ENCODE data around the gene RELN. TPM values are rescaled to one million over a fixed set of nuclear protein-coding genes. Genes with fewer than 3 reads are reported as not detected.
"Not testable (repeated sequence)": the region's sequence is repeated elsewhere in the genome, so short reads cannot be mapped to it uniquely, and the experiment has no call there.

The RELN gene
- total RNA-seq: 7.4 TPM

DNA sequence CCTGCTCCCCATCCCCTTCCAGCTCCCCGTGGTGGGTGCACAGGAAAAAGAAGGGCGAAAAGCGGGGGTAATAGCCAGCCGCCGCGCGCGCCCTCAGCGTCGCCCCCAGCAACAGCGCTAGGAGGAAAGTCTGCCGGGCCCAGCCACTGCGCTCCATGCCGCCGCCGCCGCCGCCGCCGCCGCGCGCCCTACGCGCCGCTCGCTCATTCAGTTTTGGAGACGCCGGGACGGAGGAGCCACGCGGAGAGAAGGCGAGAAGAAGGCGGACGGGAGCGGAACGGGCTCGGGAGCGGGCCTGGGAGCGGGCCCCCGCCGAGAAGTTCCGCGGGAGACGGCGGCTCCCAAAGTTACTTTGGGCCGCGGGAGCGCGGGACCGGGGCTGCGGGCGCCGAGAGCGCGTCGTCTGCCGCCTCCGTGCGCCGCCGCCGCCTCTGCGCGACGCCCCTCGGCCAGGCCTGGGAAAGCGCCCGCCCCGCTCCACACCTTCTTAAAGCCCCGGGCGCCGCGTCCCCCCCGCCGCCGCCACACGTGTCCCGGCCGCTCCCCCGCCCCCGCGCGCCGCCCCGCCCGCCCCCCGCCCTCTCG lies at the start of gene RELN:
RELN (minus strand) TSS at position 459 of the 585 bp plus-strand sequence; CDS start at position 157, 302 bp downstream.
- intact Hi-C loops (cut with DNase I): no loop called here
- Histone ChIP-seq H3K27ac (no peak within 1 kb of the TSS), H3K4me1 (peaks cover 10% of the 10 kb centered on the region), H3K27me3 (no peaks in the 10 kb centered on the region), H3K36me3 (no peaks in the 10 kb centered on the region), H3K9me3 (no peaks in the 10 kb centered on the region), H3K4me3 (peak within 1 kb of the TSS; percentile 44 to 46)
- TF ChIP-seq CTCF (IDR thresholded peaks at IDR 0.05) (no peak), POLR2A (IDR thresholded peaks at IDR 0.05) (no peak), POLR2AphosphoS5 (IDR thresholded peaks at IDR 0.05; ENCODE audit: insufficient read depth in 1 of 2, low read depth in 1 of 2) (no peak)
- DNase-seq (ENCODE audit: extremely low spot score in 2 of 2): no peak

GRCh38 chr7:104038136-104038535 lies 48.7 kb upstream of the RELN start:
- no peaks in the 10 kb centered on the region for H3K9me3 ChIP-seq
- no peak for TF ChIP-seq POLR2A (IDR thresholded peaks at IDR 0.05)
- no peak for TF ChIP-seq POLR2AphosphoS5 (IDR thresholded peaks at IDR 0.05; ENCODE audit: insufficient read depth in 1 of 2, low read depth in 1 of 2)
- DNase-seq (ENCODE audit: extremely low spot score in 2 of 2): no peak
- H3K4me1 ChIP-seq: no peaks in the 10 kb centered on the region
- no peak overlapping the region for H3K27ac ChIP-seq
- no peak overlapping the region for H3K4me3 ChIP-seq
- H3K36me3 ChIP-seq: no peaks in the 10 kb centered on the region
- intact Hi-C loops (cut with DNase I): no loop called here
- no peaks in the 10 kb centered on the region for H3K27me3 ChIP-seq

DNA sequence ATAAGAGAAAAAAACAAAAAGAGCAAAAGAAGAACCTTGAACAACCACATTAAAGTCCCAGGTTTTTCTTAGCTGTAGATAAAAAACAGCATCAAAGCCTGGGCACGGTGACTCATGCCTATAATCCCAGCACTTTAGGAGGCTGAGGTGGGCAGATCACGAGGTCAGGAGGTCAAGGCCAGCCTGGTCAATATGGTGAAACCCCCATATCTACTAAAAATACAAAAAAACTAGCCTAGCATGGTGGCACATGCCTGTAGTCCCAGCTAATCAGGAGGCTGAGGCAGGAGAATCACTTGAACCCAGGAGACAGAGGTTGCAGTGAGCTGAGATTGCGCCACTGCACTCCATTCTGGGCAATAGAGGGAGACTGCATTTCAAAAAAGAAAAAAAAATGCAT lies 47.4 kb upstream of the RELN start:
- H3K27me3 ChIP-seq; intact Hi-C loops (cut with DNase I); DNase-seq (ENCODE audit: extremely low spot score in 2 of 2); H3K4me3 ChIP-seq; H3K9me3 ChIP-seq; H3K36me3 ChIP-seq; H3K27ac ChIP-seq; H3K4me1 ChIP-seq: not testable (repeated sequence)

GRCh38 chr7:104035351-104035750 lies 45.9 kb upstream of the RELN start:
- Histone ChIP-seq H3K27me3 (no peaks in the 10 kb centered on the region), H3K4me3 (no peak overlapping the region), H3K9me3 (no peaks in the 10 kb centered on the region), H3K27ac (no peak overlapping the region), H3K36me3 (no peaks in the 10 kb centered on the region), H3K4me1 (no peaks in the 10 kb centered on the region)
- TF ChIP-seq POLR2AphosphoS5 (IDR thresholded peaks at IDR 0.05; ENCODE audit: insufficient read depth in 1 of 2, low read depth in 1 of 2) (no peak), CTCF (IDR thresholded peaks at IDR 0.05) (no peak), POLR2A (IDR thresholded peaks at IDR 0.05) (no peak)
- intact Hi-C loops (cut with DNase I): no loop called here
- DNase-seq (ENCODE audit: extremely low spot score in 2 of 2): no peak

- intact Hi-C loops (cut with DNase I): no loop called here
- DNase-seq (ENCODE audit: extremely low spot score in 2 of 2): no peak
- H3K27ac ChIP-seq: no peak overlapping the region
- H3K27me3 ChIP-seq: no peaks in the 10 kb centered on the region
- TF ChIP-seq POLR2AphosphoS5 (IDR thresholded peaks at IDR 0.05; ENCODE audit: insufficient read depth in 1 of 2, low read depth in 1 of 2) (no peak), POLR2A (IDR thresholded peaks at IDR 0.05) (no peak), CTCF (IDR thresholded peaks at IDR 0.05) (no peak)
- no peak overlapping the region for H3K4me3 ChIP-seq
- no peaks in the 10 kb centered on the region for H3K9me3 ChIP-seq
- no peaks in the 10 kb centered on the region for H3K4me1 ChIP-seq
- H3K36me3 ChIP-seq: no peaks in the 10 kb centered on the region
These were observed 45.2 kb upstream of the RELN start for GRCh38 chr7:104034679-104035078.

GRCh38 chr7:104033837-104034236 lies 44.4 kb upstream of the RELN start:
- Histone ChIP-seq H3K9me3 (no peaks in the 10 kb centered on the region), H3K4me3 (no peak overlapping the region), H3K27me3 (no peaks in the 10 kb centered on the region), H3K4me1 (no peaks in the 10 kb centered on the region), H3K36me3 (no peaks in the 10 kb centered on the region), H3K27ac (no peak overlapping the region)
- no peak for DNase-seq (ENCODE audit: extremely low spot score in 2 of 2)
- intact Hi-C loops (cut with DNase I): no loop called here
- TF ChIP-seq POLR2AphosphoS5 (IDR thresholded peaks at IDR 0.05; ENCODE audit: insufficient read depth in 1 of 2, low read depth in 1 of 2): no peak
- TF ChIP-seq POLR2A (IDR thresholded peaks at IDR 0.05): no peak
- no peak for TF ChIP-seq CTCF (IDR thresholded peaks at IDR 0.05)
